Smooth muscle cell (in vitro differentiated cells): Measurements from ENCODE around the gene IBA57. TPM values are rescaled to one million over a fixed set of nuclear protein-coding genes. Genes with fewer than 3 reads are reported as not detected.

Experiments
- DNase-seq: peaks from one replicate; lab custom pipeline; 2025; ENCODE audit not compliant: unreplicated experiment; lab: John Stamatoyannopoulos, UW
- H2AFZ ChIP-seq: fragments of 200-600 bp; sonication (generic); 2 replicates; pipeline ENCODE4 v1.6.0; 2016; ENCODE audit warnings: antibody characterized with exemption, low read depth, mild to moderate bottlenecking
- H3F3A ChIP-seq: fragments of 200-600 bp; sonication (generic); 2 replicates; pipeline ENCODE4 v1.6.0; 2017; ENCODE audit warnings: antibody characterized with exemption, low read depth
- H3K27ac ChIP-seq: fragments of 200-600 bp; sonication (generic); 2 replicates; pipeline ENCODE4 v1.5.1; 2016; ENCODE audit warnings: low read depth, mild to moderate bottlenecking
- H3K27me3 ChIP-seq: fragments of 200-600 bp; sonication (generic); 2 replicates; pipeline ENCODE4 v1.6.1; 2016; ENCODE audit warnings: low read depth, mild to moderate bottlenecking
- H3K36me3 ChIP-seq: fragments of 200-600 bp; sonication (generic); 2 replicates; pipeline ENCODE4 v1.5.1; 2016; ENCODE audit warnings: low read depth
- H3K4me1 ChIP-seq: fragments of 200-600 bp; sonication (generic); 2 replicates; pipeline ENCODE4 v1.5.1; 2016; ENCODE audit warnings: low read depth
- H3K4me2 ChIP-seq: fragments of 200-600 bp; sonication (generic); 2 replicates; pipeline ENCODE4 v1.6.0; 2016; ENCODE audit warnings: mild to moderate bottlenecking
- H3K4me3 ChIP-seq: fragments of 200-600 bp; sonication (generic); 2 replicates; pipeline ENCODE4 v1.5.1; 2016; ENCODE audit warnings: mild to moderate bottlenecking
- H3K79me2 ChIP-seq: fragments of 200-600 bp; sonication (generic); 2 replicates; pipeline ENCODE4 v1.6.0; 2016; ENCODE audit warnings: low read depth, mild to moderate bottlenecking
- H3K9ac ChIP-seq: fragments of 200-600 bp; sonication (generic); 2 replicates; pipeline ENCODE4 v1.6.0; 2016; ENCODE audit warnings: low read depth
- H3K9me3 ChIP-seq: fragments of 200-600 bp; sonication (generic); replicated peaks from 2 replicates; pipeline ENCODE4 v1.5.1; 2016; ENCODE audit warnings: low read depth
- H4K20me1 ChIP-seq: fragments of 200-600 bp; sonication (generic); 2 replicates; pipeline ENCODE4 v1.6.0; 2016; ENCODE audit warnings: low read depth
- WGBS: methylation state at CpG from one replicate; pipeline ENCODE4 v1.1.7; 2016; ENCODE audit warnings: low lambda C conversion rate; 5-methylcytosine and 5-hydroxymethylcytosine counted together
- polyA plus RNA-seq: library from polyadenylated mRNA; unstranded; fragments of >200 nt; fragmentation: Nextera tagmentation; extraction: Ambion mirVana; gene quantifications from 2 replicates; pipeline ENCODE4 v1.2.1, GENCODE V29; 2016
- total RNA-seq: library from RNA; depleted of rRNA; stranded (reverse); fragments of >200 nt; gene quantifications from 2 replicates; pipeline ENCODE4 v1.2.3, GENCODE V29; 2014
- TF ChIP-seq, protein P1 (sequence below): fragments of 200-600 bp; sonication (generic); IDR thresholded peaks from 2 replicates; pipeline ENCODE4 v1.5.1; 2017; ENCODE audit warnings: borderline replicate concordance, mild to moderate bottlenecking, antibody characterized with exemption; ENCODE audit not compliant: insufficient read depth, poor library complexity, severe bottlenecking

Gene IBA57
- total and polyA plus RNA-seq, 2 experiments from 2014 or later: 1.6 to 1.8 TPM

DNA sequence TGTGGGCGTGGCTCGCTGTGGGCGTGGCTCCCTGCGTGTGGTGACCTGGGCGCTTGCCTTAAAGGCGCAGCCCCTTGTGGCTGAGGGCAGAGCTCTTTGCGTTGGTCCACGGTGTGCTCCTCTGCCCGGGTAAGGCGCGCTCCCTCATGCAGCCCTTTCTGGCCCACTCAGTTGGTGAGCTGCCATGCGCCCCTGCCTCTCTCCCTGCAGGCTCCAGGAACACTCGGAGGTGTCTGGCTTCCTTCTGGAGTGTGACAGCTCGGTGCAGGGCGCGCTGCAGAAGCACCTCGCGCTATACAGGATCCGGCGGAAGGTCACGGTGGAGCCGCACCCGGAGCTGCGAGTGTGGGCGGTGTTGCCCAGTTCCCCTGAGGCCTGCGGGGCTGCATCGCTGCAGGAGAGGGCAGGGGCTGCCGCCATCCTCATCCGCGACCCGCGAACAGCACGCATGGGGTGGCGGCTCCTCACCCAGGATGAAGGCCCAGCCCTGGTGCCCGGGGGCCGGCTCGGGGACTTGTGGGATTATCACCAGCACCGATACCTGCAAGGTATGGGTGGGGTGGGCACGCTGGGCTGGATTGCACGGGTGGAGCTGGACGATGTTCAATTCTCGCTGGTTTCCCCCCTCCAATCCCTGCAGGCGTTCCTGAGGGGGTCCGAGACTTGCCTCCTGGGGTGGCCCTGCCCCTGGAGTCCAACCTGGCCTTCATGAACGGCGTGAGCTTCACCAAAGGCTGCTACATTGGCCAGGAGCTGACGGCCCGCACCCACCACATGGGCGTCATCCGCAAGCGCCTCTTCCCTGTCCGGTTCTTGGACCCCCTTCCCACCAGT, 9.1 kb downstream of the IBA57 start:
- TF ChIP-seq, protein P1, sequence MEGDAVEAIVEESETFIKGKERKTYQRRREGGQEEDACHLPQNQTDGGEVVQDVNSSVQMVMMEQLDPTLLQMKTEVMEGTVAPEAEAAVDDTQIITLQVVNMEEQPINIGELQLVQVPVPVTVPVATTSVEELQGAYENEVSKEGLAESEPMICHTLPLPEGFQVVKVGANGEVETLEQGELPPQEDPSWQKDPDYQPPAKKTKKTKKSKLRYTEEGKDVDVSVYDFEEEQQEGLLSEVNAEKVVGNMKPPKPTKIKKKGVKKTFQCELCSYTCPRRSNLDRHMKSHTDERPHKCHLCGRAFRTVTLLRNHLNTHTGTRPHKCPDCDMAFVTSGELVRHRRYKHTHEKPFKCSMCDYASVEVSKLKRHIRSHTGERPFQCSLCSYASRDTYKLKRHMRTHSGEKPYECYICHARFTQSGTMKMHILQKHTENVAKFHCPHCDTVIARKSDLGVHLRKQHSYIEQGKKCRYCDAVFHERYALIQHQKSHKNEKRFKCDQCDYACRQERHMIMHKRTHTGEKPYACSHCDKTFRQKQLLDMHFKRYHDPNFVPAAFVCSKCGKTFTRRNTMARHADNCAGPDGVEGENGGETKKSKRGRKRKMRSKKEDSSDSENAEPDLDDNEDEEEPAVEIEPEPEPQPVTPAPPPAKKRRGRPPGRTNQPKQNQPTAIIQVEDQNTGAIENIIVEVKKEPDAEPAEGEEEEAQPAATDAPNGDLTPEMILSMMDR: no peak
- no peaks in the 10 kb centered on the region for H3K9me3 ChIP-seq
- H3F3A ChIP-seq: no peaks in the 10 kb centered on the region
- no peak overlapping the region for H3K27ac ChIP-seq
- WGBS: 90% methylated on average over 46 of the region's 52 CpGs
- H4K20me1 ChIP-seq: peaks cover 16% of the 10 kb centered on the region
- no peaks in the 10 kb centered on the region for H3K27me3 ChIP-seq
- DNase-seq: no peak
- no peaks in the 10 kb centered on the region for H3K4me1 ChIP-seq
- H3K79me2 ChIP-seq: no peaks in the 10 kb centered on the region
- no peak overlapping the region for H2AFZ ChIP-seq
- no peak overlapping the region for H3K9ac ChIP-seq
- no peak overlapping the region for H3K4me2 ChIP-seq
- no peak overlapping the region for H3K4me3 ChIP-seq
- no peaks in the 10 kb centered on the region for H3K36me3 ChIP-seq

DNA sequence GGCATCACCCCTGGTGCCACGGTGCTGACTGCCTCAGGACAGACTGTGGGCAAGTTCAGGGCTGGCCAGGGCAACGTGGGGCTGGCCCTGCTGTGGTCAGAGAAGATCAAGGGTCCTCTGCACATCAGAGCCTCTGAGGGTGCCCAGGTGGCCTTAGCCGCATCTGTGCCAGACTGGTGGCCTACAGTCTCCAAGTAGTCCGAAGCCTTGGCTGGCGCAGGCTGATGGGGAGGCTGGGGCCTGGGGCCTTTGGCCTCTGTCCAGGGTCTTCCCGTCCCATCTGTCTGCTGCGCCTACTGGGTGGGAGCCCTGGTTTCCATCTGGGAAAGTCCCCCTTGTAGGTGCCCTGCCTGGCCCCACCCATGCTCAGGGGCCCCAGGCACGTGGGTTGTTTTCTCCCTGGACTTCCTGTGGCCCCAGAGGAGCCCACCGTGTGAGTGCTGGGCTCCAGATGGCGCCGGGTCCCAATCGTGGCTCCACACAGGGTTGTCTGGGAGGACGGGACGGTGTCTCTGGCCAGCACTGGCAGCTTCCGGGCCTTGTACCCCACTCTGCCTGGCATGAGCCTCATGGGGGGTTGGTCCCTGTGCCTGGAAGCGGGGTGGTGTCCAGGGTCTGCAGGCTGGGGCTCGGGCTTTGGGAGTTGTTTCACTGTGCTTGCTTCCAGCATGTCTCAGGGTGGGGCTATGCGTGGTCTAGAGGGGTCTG, 9.9 kb downstream of the IBA57 start:
- TF ChIP-seq, protein P1: no peak
- DNase-seq: no peak

DNA sequence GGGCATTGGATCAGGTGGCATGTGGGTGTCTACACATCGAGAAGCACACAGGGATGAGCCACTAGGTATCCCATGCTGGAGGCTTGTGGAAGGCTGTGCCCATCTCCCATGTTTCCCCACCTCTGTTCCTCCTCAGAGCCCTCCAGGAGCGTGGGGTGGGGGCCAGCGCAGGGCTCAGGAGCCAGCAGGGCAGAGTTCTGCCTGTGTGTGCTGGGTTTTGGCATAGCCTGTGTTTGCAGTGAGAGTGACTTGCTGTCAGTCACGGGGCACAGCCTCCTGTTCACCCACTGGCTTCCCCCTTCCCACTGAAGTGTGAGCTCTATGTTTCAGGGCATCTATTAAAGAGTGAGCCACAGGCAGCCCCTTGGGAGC, 10.4 kb downstream of the IBA57 start:
- no peaks in the 10 kb centered on the region for H3F3A ChIP-seq
- WGBS: 100% methylated on average over 4 of the region's 4 CpGs
- no peak overlapping the region for H2AFZ ChIP-seq
- H3K9me3 ChIP-seq: no peaks in the 10 kb centered on the region
- peaks cover 16% of the 10 kb centered on the region for H4K20me1 ChIP-seq
- H3K27me3 ChIP-seq: no peaks in the 10 kb centered on the region
- TF ChIP-seq, protein P1: no peak
- H3K4me3 ChIP-seq: no peak overlapping the region
- H3K79me2 ChIP-seq: no peaks in the 10 kb centered on the region
- DNase-seq: no peak
- H3K27ac ChIP-seq: no peak overlapping the region
- H3K9ac ChIP-seq: no peak overlapping the region
- no peaks in the 10 kb centered on the region for H3K36me3 ChIP-seq
- H3K4me2 ChIP-seq: no peak overlapping the region
- H3K4me1 ChIP-seq: no peaks in the 10 kb centered on the region

More for the DNA sequence above, 9.9 kb downstream of the IBA57 start:
- H2AFZ ChIP-seq: no peak overlapping the region
- H3K79me2 ChIP-seq: no peaks in the 10 kb centered on the region
- H3K4me1 ChIP-seq: no peaks in the 10 kb centered on the region
- 96% methylated on average over 18 of the region's 18 CpGs for WGBS
- no peak overlapping the region for H3K27ac ChIP-seq
- H3K9me3 ChIP-seq: no peaks in the 10 kb centered on the region
- H3K27me3 ChIP-seq: no peaks in the 10 kb centered on the region
- no peaks in the 10 kb centered on the region for H3K36me3 ChIP-seq
- no peak overlapping the region for H3K4me2 ChIP-seq
- no peaks in the 10 kb centered on the region for H3F3A ChIP-seq
- H3K9ac ChIP-seq: no peak overlapping the region
- H3K4me3 ChIP-seq: no peak overlapping the region
- H4K20me1 ChIP-seq: peaks cover 16% of the 10 kb centered on the region
